ENCODE data around the gene SYDE1. TPM values are rescaled to one million over a fixed set of nuclear protein-coding genes. Genes with fewer than 3 reads are reported as not detected.
A peak's percentile ranks its signal among the peaks of the same experiment; 100 is the strongest.

Gene SYDE1
- total and polyA plus RNA-seq, 4 donors = 0.72 to 4.2 (median 3.7) TPM

DNA sequence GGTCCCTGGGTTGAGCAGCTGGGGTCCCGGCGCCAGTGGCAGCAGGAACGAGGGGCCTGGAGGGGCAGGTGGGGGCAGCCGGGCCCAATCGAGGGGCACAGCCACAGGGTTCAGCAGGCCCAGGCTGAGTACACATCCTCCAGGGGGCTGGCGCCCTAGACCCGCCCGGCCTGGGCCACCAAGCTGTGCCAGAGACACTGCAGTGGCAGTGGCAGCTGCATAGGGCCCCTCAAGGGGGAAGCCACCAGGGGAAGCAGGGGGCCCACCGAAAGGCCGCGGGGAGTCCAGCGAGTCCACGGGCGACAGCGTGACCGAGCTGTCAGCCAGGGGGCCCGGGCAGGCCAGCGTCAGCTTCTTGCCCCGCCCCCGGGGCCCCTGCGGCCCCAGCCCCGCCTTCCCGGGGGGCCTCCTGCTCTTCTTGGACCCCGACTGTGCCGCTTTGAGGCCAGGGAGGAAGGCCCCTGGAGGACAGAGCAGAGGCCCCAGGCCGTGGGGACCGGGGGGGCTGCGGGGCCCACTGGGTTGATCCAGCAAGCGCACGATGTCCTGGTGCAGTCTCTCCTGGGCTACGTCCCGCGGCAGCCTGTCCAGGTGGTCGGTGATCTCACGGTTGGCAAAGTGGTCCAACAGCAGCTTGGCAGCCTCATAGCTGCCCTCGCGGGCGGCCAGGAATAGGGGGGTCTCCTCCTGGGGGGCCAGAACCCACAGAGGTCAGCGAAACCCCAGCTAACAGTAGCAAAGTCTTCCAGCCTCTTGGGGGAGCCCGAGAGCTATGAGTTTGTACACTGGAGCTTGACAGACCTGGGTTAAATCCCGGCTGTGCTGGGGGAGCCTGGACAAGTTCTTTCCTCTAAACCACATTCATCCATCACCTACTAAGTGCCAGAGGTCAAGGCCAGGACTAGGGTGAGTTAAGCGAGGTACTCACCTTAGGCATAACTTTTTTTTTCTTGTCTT lies 54.1 kb downstream of the SYDE1 start:
- 88% methylated on average over 42 of the region's 42 CpGs for WGBS

More for the DNA sequence above, 54.1 kb downstream of the SYDE1 start:
- H3K27ac ChIP-seq (ENCODE audit: low read depth in 1 of 2, low read length in 2 of 2) = no peak overlapping the region
- peaks cover 0 to 7% (median 3%) of the 10 kb centered on the region in 4 donors for H3K9me3 ChIP-seq (ENCODE audit: control insufficient read depth in 4 of 4, low read length in 3 of 4)
- no peak overlapping the region for H3K9ac ChIP-seq (ENCODE audit: low read depth in 1 of 2, low read length in 2 of 2)
- H3K36me3 ChIP-seq (ENCODE audit: control insufficient read depth in 4 of 4, insufficient read depth in 3 of 4, low read depth in 1 of 4, low read length in 3 of 4) = peaks cover 0 to 1% (median 0%) of the 10 kb centered on the region in 4 donors
- H3K4me3 ChIP-seq (ENCODE audit: low read depth in 1 of 3, low read length in 3 of 3) = no peak overlapping the region
- H3K27me3 ChIP-seq (ENCODE audit: control insufficient read depth in 4 of 4, insufficient read depth in 4 of 4, low read length in 3 of 4) = no peaks in the 10 kb centered on the region
- H3K4me1 ChIP-seq (ENCODE audit: control insufficient read depth in 4 of 4, insufficient read depth in 4 of 4, low read length in 3 of 4) = no peaks in the 10 kb centered on the region
- no peak for DNase-seq (ENCODE audit: low spot score)
- TF ChIP-seq, protein P1, sequence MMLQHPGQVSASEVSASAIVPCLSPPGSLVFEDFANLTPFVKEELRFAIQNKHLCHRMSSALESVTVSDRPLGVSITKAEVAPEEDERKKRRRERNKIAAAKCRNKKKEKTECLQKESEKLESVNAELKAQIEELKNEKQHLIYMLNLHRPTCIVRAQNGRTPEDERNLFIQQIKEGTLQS (IDR thresholded peaks at IDR 0.05) = no peak
- TF ChIP-seq NR2F2 (IDR thresholded peaks at IDR 0.05) (no peak), SP1 (IDR thresholded peaks at IDR 0.05) (no peak), FOXA2 (IDR thresholded peaks at IDR 0.05) (no peak), RAD21 (IDR thresholded peaks at IDR 0.05) (peak; percentile 42 to 55), FOXA1 (IDR thresholded peaks at IDR 0.05) (no peak), GABPA (IDR thresholded peaks at IDR 0.05 in 1 of 2, conservative IDR thresholded peaks at IDR 0.05 in 1 of 2) (no peak)
- TF ChIP-seq, protein P2, sequence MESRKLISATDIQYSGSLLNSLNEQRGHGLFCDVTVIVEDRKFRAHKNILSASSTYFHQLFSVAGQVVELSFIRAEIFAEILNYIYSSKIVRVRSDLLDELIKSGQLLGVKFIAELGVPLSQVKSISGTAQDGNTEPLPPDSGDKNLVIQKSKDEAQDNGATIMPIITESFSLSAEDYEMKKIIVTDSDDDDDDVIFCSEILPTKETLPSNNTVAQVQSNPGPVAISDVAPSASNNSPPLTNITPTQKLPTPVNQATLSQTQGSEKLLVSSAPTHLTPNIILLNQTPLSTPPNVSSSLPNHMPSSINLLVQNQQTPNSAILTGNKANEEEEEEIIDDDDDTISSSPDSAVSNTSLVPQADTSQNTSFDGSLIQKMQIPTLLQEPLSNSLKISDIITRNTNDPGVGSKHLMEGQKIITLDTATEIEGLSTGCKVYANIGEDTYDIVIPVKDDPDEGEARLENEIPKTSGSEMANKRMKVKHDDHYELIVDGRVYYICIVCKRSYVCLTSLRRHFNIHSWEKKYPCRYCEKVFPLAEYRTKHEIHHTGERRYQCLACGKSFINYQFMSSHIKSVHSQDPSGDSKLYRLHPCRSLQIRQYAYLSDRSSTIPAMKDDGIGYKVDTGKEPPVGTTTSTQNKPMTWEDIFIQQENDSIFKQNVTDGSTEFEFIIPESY (IDR thresholded peaks at IDR 0.05) = no peak
- TF ChIP-seq, protein P3, sequence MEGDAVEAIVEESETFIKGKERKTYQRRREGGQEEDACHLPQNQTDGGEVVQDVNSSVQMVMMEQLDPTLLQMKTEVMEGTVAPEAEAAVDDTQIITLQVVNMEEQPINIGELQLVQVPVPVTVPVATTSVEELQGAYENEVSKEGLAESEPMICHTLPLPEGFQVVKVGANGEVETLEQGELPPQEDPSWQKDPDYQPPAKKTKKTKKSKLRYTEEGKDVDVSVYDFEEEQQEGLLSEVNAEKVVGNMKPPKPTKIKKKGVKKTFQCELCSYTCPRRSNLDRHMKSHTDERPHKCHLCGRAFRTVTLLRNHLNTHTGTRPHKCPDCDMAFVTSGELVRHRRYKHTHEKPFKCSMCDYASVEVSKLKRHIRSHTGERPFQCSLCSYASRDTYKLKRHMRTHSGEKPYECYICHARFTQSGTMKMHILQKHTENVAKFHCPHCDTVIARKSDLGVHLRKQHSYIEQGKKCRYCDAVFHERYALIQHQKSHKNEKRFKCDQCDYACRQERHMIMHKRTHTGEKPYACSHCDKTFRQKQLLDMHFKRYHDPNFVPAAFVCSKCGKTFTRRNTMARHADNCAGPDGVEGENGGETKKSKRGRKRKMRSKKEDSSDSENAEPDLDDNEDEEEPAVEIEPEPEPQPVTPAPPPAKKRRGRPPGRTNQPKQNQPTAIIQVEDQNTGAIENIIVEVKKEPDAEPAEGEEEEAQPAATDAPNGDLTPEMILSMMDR (IDR thresholded peaks at IDR 0.05; ENCODE audit: low read depth, low read length, missing input control) = peak; percentile 21

Small RNA genes lying within 50 kb of the gene (small RNA-seq; reads per million reads assigned to genes)
- not detected for gene RNU6-782P

Other genes starting within 250 kb of the SYDE1 start
- gene OR7A17, start 221.3 kb upstream of the SYDE1 start, total RNA-seq = not detected
- gene OR7A17, start 221.3 kb upstream of the SYDE1 start, polyA plus RNA-seq = not detected
- not detected for gene OR7C2, start 165.9 kb upstream of the SYDE1 start, total RNA-seq
- not detected for gene OR7C2, start 165.9 kb upstream of the SYDE1 start, polyA plus RNA-seq
- gene SLC1A6, start 127.5 kb upstream of the SYDE1 start, total RNA-seq = not detected
- gene SLC1A6, start 127.5 kb upstream of the SYDE1 start, polyA plus RNA-seq = not detected
- not detected for gene CASP14, start 57.9 kb upstream of the SYDE1 start, total RNA-seq
- not detected for gene CASP14, start 57.9 kb upstream of the SYDE1 start, polyA plus RNA-seq
- not detected for gene OR1I1, start 25.2 kb upstream of the SYDE1 start, total RNA-seq
- gene OR1I1, start 25.2 kb upstream of the SYDE1 start, polyA plus RNA-seq = not detected
- 1 to 10 TPM; 3.6 to 3.7 TPM for gene NOTCH3, start 93.6 kb downstream of the SYDE1 start, total RNA-seq
- gene NOTCH3, start 93.6 kb downstream of the SYDE1 start, polyA plus RNA-seq = 1 to 10 TPM in 1 of 2 donors, under 1 TPM in 1; 0.49 to 2.2 TPM
- under 1 TPM in 1 of 2 donors, not detected in 1; 0.25 TPM for gene EPHX3, start 125.0 kb downstream of the SYDE1 start, total RNA-seq
- gene EPHX3, start 125.0 kb downstream of the SYDE1 start, polyA plus RNA-seq = under 1 TPM; 0.17 to 0.21 TPM
- 10 to 100 TPM; 20.2 to 20.7 TPM for gene BRD4, start 225.1 kb downstream of the SYDE1 start, total RNA-seq
- 10 to 100 TPM; 13.6 to 25.8 TPM for gene BRD4, start 225.1 kb downstream of the SYDE1 start, polyA plus RNA-seq